H9 (cell line): ENCODE measurements around the gene FRG2C. TPM values are rescaled to one million over a fixed set of nuclear protein-coding genes. Genes with fewer than 3 reads are reported as not detected.

ENCODE experiments used
- DNase-seq: peaks from one replicate; pipeline ENCODE4 v3.0.0-alpha.2; 2017
- H2AFZ ChIP-seq: one replicate; pipeline ENCODE4 v1.6.1; 2013; ENCODE audit warnings: mild to moderate bottlenecking, low read length, control low read depth, moderate library complexity
- H2AK5ac ChIP-seq: 2 replicates; pipeline ENCODE4 v1.6.1; 2013; ENCODE audit warnings: low read length, control low read depth, mixed read lengths; ENCODE audit not compliant: insufficient read length
- H2BK120ac ChIP-seq: one replicate; pipeline ENCODE4 v1.6.1; 2013; ENCODE audit warnings: low read depth, mild to moderate bottlenecking, low read length, control low read depth, inconsistent platforms; ENCODE audit not compliant: poor library complexity, severe bottlenecking
- H2BK12ac ChIP-seq: 2 replicates; pipeline ENCODE4 v1.6.1; 2013; ENCODE audit warnings: low read length, control low read depth, mixed read lengths, low read depth; ENCODE audit not compliant: insufficient read length
- H2BK15ac ChIP-seq: 2 replicates; pipeline ENCODE4 v1.6.1; 2013; ENCODE audit warnings: low read depth, low read length, control low read depth
- H2BK20ac ChIP-seq: one replicate; pipeline ENCODE4 v1.6.1; 2013; ENCODE audit warnings: low read depth, mild to moderate bottlenecking, low read length, control low read depth, inconsistent platforms; ENCODE audit not compliant: poor library complexity, severe bottlenecking
- H2BK5ac ChIP-seq: 2 replicates; pipeline ENCODE4 v1.6.1; 2013; ENCODE audit warnings: low read length, control low read depth, mixed read lengths; ENCODE audit not compliant: insufficient read length
- H3K14ac ChIP-seq: 2 replicates; pipeline ENCODE4 v1.6.1; 2013; ENCODE audit warnings: low read length, control low read depth; ENCODE audit not compliant: insufficient read depth
- H3K18ac ChIP-seq: 2 replicates; pipeline ENCODE4 v1.6.1; 2013; ENCODE audit warnings: low read depth, mild to moderate bottlenecking, mixed read lengths, low read length, control low read depth; ENCODE audit not compliant: insufficient read length
- H3K23ac ChIP-seq: 2 replicates; pipeline ENCODE4 v1.6.1; 2013; ENCODE audit warnings: low read length, control low read depth, mixed read lengths, low read depth; ENCODE audit not compliant: insufficient read length
- H3K23me2 ChIP-seq: 2 replicates; pipeline ENCODE4 v1.6.1; 2013; ENCODE audit warnings: low read depth, mild to moderate bottlenecking, mixed read lengths, low read length, control low read depth; ENCODE audit not compliant: insufficient read length, poor library complexity, severe bottlenecking
- H3K27ac ChIP-seq: 2 replicates; pipeline ENCODE4 v1.5.1; 2013; ENCODE audit warnings: low read length, control low read depth, mixed read lengths, low read depth; ENCODE audit not compliant: insufficient read length
- H3K27me3 ChIP-seq: 2 replicates; pipeline ENCODE4 v1.6.1; 2013; ENCODE audit warnings: low read length, control low read depth, inconsistent platforms; ENCODE audit not compliant: insufficient read depth
- H3K4ac ChIP-seq: 2 replicates; pipeline ENCODE4 v1.6.1; 2013; ENCODE audit warnings: low read depth, mild to moderate bottlenecking, control low read depth, inconsistent platforms, low read length, moderate library complexity
- H3K4me1 ChIP-seq: 2 replicates; pipeline ENCODE4 v1.6.1; 2013; ENCODE audit warnings: low read length, control low read depth, inconsistent platforms; ENCODE audit not compliant: insufficient read depth
- H3K4me2 ChIP-seq: 2 replicates; pipeline ENCODE4 v1.6.1; 2013; ENCODE audit warnings: low read length, control low read depth, mixed read lengths; ENCODE audit not compliant: insufficient read length, insufficient read depth
- H3K56ac ChIP-seq: 2 replicates; pipeline ENCODE4 v1.6.1; 2013; ENCODE audit warnings: low read depth, mild to moderate bottlenecking, mixed read lengths, low read length, control low read depth; ENCODE audit not compliant: insufficient read length
- H3K79me1 ChIP-seq: 2 replicates; pipeline ENCODE4 v1.6.1; 2013; ENCODE audit warnings: low read depth, mild to moderate bottlenecking, moderate library complexity, low read length, control low read depth, inconsistent platforms; ENCODE audit not compliant: insufficient read depth, poor library complexity, severe bottlenecking
- H3K79me2 ChIP-seq: 2 replicates; pipeline ENCODE4 v1.6.1; 2013; ENCODE audit warnings: low read length, control low read depth, inconsistent platforms; ENCODE audit not compliant: insufficient read depth
- H3K9ac ChIP-seq: 2 replicates; pipeline ENCODE4 v1.6.1; 2013; ENCODE audit warnings: low read length, control low read depth, mixed read lengths; ENCODE audit not compliant: insufficient read length; ENCODE audit errors: extremely low read depth
- H3K9me3 ChIP-seq: one replicate; pipeline ENCODE4 v1.6.1; 2013; ENCODE audit warnings: low read depth, low read length, inconsistent platforms; ENCODE audit not compliant: control insufficient read depth
- H3T11ph ChIP-seq: one replicate; pipeline ENCODE4 v1.6.1; 2013; ENCODE audit warnings: mild to moderate bottlenecking, low read length, control low read depth, inconsistent platforms
- H4K20me1 ChIP-seq: one replicate; pipeline ENCODE4 v1.6.1; 2013; ENCODE audit not compliant: control insufficient read depth, insufficient read length, insufficient read depth
- H4K5ac ChIP-seq: 2 replicates; pipeline ENCODE4 v1.6.1; 2013; ENCODE audit warnings: low read depth, mild to moderate bottlenecking, mixed read lengths, low read length, control low read depth; ENCODE audit not compliant: insufficient read length
- H4K8ac ChIP-seq: replicated peaks from 2 replicates; pipeline ENCODE4 v1.6.1; 2013; ENCODE audit warnings: low read length, control low read depth, mixed read lengths, low read depth; ENCODE audit not compliant: insufficient read length
- H4K91ac ChIP-seq: 2 replicates; pipeline ENCODE4 v1.6.1; 2013; ENCODE audit warnings: low read depth, mild to moderate bottlenecking, moderate library complexity, mixed read lengths, low read length, control low read depth; ENCODE audit not compliant: insufficient read length
- H3K27ac Mint-ChIP-seq, 3 experiments: 2 replicates in 2 of 3; 3 replicates in 1 of 3; pipeline ENCODE4 v1.8.0; 2020 to 2021; ENCODE audit warnings: mixed read lengths in 3 of 3, mild to moderate bottlenecking in 1 of 3, moderate library complexity in 1 of 3
- H3K27me3 Mint-ChIP-seq: 2 replicates; pipeline ENCODE4 v1.8.0; 2021; ENCODE audit warnings: low read depth, mild to moderate bottlenecking, moderate library complexity, mixed read lengths
- H3K36me3 Mint-ChIP-seq, 3 experiments: 2 replicates in 2 of 3; 3 replicates in 1 of 3; pipeline ENCODE4 v1.8.0; 2020 to 2021; ENCODE audit warnings: low read depth in 3 of 3, mixed read lengths in 3 of 3; ENCODE audit not compliant: insufficient read depth in 1 of 3
- H3K4me1 Mint-ChIP-seq, 2 experiments: 2 replicates each; pipeline ENCODE4 v1.8.0; 2020; ENCODE audit warnings: mixed read lengths in 2 of 2
- H3K4me3 Mint-ChIP-seq, 2 experiments: 2 replicates in 1 of 2; 3 replicates in 1 of 2; pipeline ENCODE4 v1.8.0; 2020 to 2021; ENCODE audit warnings: mild to moderate bottlenecking in 2 of 2, mixed read lengths in 2 of 2, moderate library complexity in 1 of 2
- H3K9me3 Mint-ChIP-seq, 2 experiments: 2 replicates in 1 of 2; 3 replicates in 1 of 2; pipeline ENCODE4 v1.8.0; 2020; ENCODE audit warnings: mild to moderate bottlenecking in 2 of 2, mixed read lengths in 2 of 2, moderate library complexity in 1 of 2
- CTCF ChIP-seq: fragments of 200-600 bp; sonication (generic); conservative IDR thresholded peaks from 3 replicates; pipeline ENCODE4 v1.8.0; 2021; ENCODE audit warnings: antibody characterized with exemption, mild to moderate bottlenecking
- WGBS: extraction: QIAGEN DNeasy Blood & Tissue Kit; methylation state at CpG from one replicate; pipeline ENCODE4 v1.1.7; 2013; ENCODE audit warnings: missing lambda C conversion rate, low lambda C conversion rate, mixed read lengths; ENCODE audit not compliant: insufficient read length; ENCODE audit errors: extremely low coverage; 5-methylcytosine and 5-hydroxymethylcytosine counted together
- total RNA-seq: library from RNA; stranded (reverse); gene quantifications from 2 replicates; pipeline ENCODE4 v1.2.1, GENCODE V29; 2021

The FRG2C gene
- total RNA-seq, 1 experiment from 2014 or later, result not detected

- Histone ChIP-seq H2BK5ac (no peak overlapping the region), H3K56ac (no peak overlapping the region), H3K18ac (no peak overlapping the region), H4K5ac (no peak overlapping the region), H3K27me3 (no peaks in the 10 kb centered on the region), H3K9ac (no peak overlapping the region), H3K79me1 (no peaks in the 10 kb centered on the region), H3T11ph (no peak overlapping the region), H3K4ac (no peak overlapping the region), H3K14ac (no peak overlapping the region), H3K23ac (no peak overlapping the region), H3K27ac (no peak overlapping the region), H3K4me1 (no peaks in the 10 kb centered on the region), H3K23me2 (no peaks in the 10 kb centered on the region), H2BK12ac (no peak overlapping the region), H3K4me2 (no peak overlapping the region), H2BK120ac (no peak overlapping the region), H2AK5ac (no peak overlapping the region), H2AFZ (no peak overlapping the region), H2BK15ac (no peak overlapping the region), H4K8ac (no peak overlapping the region), H3K79me2 (no peaks in the 10 kb centered on the region), H3K9me3 (peaks cover 7% of the 10 kb centered on the region), H4K91ac (no peak overlapping the region), H4K20me1 (no peaks in the 10 kb centered on the region), H2BK20ac (no peak overlapping the region)
- Mint-ChIP-seq H3K36me3 (peaks cover 0 to 6% (median 4%) of the 10 kb centered on the region in 3 experiments; a peak in 5 of 7 replicates), H3K4me1 (no peaks in the 10 kb centered on the region), H3K9me3 (peaks cover 32 to 36% of the 10 kb centered on the region in 2 experiments), H3K27ac (no peak overlapping the region), H3K4me3 (no peak overlapping the region), H3K27me3 (no peaks in the 10 kb centered on the region)
- peak; percentile 49; the same call in 2 of the 3 replicates for TF ChIP-seq CTCF
- DNase-seq, result no peak
- WGBS, result no CpG with 5 or more reads among the region's 9 CpGs
Measured at GRCh38 chr3:75687323-75687722, 23.2 kb downstream of the FRG2C start.
